Measurements from ENCODE around the gene PNMA1.
A peak's percentile ranks its signal among the peaks of the same experiment; 100 is the strongest.

The PNMA1 gene

DNA sequence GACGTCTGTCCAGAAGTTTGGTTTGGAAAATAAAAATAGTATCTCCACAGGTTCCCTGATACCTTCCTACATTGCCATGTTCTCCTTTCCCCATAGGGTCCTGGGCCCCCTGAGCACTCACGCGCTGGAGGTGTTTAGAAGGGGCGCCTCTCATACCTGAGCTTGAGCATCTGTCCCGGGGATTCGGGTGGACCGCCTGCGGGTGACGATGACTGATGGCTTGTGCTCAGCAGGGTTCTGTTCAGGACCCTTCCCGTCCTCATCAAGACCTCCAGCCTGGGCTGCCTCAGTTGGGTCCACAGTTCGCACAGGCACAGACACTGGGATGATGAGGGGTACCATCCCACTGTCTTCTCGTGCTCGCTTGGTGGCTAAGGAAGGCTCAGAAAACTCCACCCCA, 22.7 kb upstream of the PNMA1 start:
- DNase-seq (ENCODE audit: low read depth): no peak

DNA sequence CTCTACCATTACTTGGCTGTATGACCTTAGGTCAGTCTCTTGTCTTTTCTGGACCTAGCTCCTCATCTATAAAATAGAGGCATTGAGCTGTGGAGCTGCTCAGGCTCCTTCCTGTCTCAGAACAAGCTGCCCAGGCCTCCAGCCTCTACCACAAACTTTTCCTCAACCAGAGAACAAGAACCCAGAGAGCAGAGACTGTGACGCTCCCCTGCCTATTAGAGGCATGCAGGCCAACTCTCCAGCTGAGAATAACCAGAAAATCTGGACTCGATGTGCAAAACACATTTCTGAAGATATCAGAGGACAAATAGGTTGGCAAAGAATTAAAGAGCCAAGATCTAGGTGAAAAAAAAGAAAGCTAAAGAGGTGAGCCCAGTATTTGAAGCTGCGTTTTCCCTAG, 17.8 kb upstream of the PNMA1 start:
- DNase-seq (ENCODE audit: low read depth): no peak

DNA sequence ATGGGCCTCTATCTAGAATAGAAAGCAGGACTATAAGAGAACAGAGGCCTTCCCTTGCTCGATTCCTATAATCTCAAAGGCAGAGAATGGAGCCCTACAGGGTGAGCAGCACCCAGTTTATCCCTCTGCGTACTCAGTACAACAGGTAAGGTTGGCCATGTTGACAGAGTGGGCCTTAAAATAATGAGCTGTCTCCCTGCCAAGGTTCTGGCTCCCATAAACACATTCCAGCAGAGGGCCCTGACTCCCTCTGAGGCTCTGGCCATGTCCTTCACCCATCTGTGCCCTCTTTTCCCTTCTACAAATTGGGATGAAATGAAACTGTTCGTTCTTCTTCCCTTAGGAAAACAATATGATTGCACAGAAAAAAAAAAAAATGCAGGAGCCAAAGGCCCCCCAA, 16.9 kb upstream of the PNMA1 start:
- DNase-seq (ENCODE audit: low read depth): no peak

DNA sequence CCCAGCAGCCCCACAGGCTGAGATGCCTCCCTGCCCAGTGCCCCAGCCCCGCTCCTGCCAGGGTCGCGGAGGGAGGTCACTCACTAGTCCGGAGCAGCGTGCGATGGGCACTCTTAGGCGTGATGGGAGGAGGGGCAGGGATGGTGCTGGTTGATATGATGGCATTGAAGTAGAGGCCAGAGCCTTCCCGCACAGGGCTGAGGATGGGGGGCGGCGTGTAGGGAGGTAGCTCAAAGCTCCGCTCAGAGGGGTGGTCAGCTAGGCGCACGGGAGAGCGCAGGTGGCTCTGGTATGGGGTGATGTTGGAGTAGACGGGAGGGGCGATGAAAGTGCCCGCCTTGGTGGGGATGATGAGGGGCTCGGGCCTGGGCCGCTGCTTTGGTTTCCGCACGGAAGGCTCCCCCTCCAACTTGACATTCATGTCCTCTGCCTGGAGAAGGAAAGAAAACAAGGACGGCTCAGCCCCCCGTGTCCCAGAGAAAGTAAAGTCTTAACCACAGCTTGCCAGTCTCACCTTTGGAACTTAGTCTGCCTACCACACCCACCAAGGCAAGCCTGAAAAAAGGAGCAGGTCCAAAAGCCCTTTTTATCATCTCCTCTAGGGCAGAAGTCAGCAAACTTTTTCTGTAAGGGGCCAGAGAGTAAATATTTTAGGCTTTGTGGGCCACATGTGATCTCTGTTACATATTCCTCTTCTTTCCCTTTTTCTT, 15.5 kb upstream of the PNMA1 start:
- DNase-seq (ENCODE audit: low read depth): no peak

DNA sequence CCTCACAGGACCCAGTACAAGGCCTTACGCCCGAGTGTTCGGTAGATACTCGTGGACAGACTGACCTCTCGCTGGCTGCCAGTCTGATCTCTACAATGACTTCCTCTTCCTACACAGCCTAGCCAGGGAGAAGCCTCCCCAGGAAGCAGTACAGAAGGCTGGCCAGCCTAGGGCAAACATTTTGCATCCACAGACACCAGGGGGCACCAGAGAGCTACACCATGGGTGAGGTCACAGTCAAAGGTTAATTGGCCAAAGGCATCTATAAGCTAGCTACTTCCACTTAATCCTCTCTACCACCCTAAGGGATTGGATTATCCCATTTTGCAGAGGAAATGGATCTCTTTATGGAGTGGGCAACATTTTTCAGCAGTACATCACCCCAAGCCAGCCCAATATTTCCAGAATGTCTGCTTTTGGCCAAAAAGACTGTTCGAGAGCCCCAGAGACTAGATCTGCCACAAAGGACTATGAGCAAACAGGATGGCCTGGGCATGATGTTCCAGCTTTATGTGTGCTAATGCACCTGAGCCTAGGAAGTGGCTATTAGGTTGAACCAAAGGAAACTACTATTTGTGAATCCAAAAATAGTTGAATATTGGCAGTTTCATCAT, 14.6 kb upstream of the PNMA1 start:
- peak; percentile 94 for DNase-seq (ENCODE audit: low read depth)

DNA sequence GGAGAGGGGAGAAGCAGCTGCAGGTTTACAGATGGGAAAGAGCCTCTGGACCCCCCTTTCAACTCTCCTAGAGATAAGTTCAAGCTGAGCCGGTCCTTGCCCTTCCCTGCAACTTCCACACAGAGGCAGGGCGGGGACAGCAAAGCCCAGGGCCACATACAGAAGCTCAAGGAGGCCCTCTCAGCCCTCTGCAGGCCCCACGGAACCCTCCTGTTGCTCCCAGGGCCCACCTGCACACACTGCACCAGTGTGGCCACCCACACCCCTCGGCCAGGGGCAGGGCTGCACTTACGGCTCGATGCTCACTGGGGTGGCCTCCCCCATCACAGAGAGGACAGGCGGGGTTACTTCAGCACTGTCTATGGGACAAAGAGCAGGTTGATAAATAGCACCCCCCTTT, 13.0 kb upstream of the PNMA1 start:
- no peak for DNase-seq (ENCODE audit: low read depth)

DNA sequence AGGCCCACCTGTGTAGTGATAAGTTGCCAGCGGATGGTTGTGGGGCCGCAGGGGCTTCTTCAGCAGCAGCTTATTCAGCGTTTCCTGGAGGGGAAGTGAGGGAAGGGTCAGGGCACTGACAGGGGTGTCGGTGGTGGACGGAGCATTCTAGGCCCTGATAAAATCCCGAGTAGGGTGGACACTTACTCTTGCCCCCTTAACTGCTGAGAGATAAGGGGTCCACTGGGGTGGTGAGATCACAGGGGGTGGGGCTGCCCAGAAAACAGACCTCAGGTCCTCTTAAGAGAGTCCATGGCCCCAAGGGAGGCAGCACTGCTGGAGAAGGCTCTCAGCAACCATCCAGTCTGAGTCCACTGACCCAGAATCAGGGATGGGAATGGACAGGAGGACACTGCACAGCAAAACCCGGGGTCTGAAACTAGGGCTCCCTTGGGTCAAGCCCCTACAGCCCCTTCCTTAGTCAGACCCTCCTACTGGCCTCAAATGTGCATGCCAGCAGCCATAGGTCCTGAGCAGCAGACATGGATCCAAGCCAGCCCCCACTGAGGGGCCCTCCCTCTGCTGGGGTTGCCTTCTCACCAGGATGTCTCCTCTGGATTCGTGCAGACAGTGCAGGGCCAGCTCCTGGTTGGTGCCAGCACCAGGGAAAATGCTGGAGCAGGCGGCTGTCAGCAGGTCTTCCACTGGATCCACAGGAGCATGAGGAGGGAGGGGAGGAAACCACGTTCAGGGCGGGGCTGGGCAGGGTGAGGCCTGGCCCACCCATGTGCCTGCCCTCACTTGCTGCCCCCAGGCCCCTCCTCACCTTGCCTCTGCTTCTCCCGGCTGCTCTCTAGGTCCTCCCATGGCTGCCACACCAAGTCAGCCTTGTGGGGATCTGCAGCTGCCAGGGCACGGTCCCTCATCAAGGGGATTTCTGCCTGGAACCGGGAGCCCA, 12.1 kb upstream of the PNMA1 start:
- no peak for DNase-seq (ENCODE audit: low read depth)

DNA sequence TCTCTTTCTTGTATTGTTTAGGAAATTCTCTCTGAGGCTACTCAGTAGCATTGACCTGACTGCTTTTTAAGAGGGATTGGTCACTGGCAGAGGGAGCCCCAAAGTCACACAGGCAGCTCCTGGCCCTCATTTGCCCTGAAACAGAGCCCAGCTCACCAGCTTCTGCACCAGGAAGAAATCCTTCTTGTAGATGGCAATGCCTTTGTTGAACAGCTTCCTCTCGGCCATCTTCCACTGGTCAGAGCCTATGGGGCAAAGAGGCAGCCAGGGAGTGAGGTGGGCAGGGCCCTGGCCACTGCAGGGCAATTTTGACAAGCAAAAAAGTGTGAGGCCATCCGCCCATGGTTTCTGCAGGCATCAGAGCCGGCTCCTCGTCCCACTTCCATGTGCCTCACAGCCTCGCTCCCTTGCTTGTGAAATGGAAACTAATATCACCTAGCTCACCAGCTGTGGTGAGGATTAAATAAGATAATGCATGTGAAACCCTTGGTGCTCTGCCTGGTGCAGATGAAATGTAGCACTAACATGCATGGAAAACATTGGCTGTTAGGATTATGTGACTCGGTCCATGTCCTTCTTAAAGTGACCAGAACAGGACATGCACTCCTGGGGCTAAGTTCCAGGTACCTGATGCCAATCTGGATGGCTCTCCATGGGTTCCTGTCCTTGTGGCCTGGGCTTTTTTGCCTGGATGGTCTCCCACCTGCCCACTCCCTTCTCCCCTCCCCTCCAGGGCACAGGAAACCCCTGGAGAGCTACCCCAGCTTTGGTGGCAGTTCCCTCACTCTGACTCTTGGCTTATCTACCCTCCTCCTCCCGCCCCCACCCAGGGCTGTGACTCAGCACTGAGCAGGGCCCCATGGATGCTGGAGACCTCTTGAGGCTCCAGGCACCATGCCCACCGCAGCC, 11.2 kb upstream of the PNMA1 start:
- no peak for DNase-seq (ENCODE audit: low read depth)

DNA sequence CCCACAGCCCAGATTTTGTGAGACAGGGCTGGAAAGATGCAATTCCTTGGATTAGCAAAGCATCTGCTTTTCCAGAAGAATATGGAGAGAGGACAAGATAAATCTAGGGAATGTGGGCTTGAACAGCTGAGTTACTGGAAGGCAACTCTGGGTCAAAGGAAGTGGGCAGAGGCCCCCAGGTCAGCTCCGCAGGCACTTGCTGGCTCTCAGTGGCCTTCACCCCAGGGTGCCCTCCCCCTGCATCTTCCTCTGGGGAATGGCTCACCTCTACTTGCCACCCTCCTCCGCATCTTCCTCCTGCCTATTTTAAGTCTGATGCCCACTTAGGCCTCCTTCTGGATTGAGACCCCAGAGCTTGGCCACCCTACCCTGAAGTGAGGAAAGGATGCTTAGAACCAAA, 10.5 kb upstream of the PNMA1 start:
- DNase-seq (ENCODE audit: low read depth): no peak

DNA sequence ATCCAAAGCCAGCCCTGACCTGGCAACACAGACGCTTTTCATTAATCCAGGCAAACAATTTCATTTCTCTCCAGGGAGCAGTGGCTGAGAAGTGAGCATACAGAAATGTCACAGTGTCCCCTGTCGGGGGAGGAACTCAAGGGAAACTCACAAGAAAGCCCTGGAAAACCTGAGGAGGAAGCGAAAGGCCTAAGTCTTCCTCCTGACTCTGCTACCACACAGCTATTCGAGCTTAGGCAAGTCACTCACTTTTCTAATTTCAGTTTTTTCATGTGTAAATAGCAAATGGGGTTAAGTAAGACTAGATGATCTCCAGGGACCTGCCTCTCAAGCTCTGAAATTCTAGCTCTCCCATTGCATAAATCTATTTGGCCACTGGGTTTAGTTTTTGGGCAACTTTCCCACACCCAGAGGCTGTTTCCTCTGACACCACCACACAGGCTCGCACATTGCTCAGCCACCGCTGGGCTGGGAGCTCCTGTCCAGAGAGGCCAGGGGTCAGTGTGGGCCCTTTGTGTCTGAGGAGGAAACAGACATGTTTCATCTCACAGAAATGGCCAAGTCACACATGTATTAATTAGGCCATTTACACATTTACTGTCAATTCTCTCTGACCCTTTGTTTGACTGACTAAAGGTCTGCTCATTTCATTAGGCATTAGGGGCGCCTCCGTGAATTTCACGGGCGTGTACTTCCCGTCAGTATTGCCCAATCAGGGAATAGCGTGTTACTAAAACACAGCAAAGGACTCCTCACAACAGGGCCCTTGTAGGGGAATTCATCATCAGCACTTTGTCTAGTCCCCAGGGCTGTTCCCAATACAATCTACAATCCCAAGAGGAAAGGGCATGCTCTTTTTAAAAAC, 9.8 kb upstream of the PNMA1 start:
- DNase-seq (ENCODE audit: low read depth): no peak

DNA sequence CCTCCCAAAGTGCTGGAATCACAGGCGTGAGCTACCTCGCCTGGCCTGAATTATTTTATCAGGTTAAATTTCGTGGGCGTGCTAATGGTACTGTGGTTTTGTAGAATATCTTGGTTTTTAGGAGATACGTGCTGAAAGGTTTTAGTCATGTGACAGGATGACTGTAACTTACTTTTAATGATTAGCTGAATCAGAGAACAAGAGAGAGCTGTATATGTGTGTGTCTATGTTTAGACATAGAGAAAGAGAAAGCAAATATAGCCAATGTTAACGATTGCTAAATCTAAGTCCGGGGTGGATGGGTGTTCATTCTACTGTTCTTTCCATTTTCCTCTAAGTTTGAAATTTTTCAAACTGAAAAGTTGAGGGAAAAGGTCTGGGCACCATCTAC, 9.2 kb upstream of the PNMA1 start:
- no peak for DNase-seq (ENCODE audit: low read depth)

DNA sequence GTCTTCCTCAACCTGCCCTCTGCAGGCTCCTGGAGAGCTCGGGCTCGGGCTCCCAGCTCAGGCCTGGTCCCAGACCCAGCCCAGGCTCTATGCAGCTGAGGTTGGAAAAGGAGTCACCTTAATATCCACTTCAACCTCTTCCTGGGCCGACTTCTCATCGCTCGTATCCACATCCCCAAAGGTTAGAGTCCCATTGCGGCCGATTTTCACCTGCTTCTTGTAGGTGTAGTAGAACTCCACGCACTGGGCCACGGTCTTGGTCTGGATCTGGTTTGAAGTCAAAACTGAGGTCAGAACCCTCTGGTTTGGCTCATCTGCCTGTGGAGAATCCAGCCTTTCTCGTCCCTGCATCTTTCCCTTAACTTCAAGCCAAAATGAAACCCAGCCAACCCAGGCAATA, 8.4 kb upstream of the PNMA1 start:
- DNase-seq (ENCODE audit: low read depth): no peak

DNA sequence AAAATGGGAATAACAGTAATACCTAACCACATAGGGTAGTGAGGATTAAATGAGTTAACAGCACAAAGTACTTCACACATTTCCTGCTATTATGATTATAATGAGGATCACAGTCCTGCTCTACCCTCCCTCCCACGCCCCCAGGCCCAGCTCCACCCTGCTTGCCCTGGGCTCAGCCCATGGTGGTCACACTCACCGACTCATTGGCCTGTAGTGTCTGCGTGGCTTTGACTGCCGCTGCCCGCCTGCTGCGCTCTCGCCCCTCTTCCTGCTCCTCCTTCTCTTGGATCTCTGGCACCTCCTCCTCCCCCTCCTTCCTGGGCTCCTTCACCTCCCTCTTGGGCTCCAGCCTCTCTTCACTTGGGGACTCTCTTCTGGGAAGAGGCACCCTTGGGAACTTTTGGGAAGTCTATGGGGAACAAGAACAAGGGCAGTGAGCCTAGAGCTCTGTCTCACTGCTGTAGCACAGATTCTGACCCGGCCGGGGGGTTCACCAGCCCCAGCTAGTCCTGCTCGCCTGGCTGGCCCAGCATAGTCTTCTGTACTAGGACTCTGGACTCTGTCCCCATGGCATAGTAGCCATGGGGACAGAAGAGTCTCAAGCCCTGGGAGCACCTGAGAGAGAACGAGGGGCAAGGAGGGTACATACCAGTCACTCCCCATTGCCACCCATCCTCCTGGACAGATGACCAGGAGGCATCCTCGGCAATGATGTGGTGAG, 7.1 kb upstream of the PNMA1 start:
- no peak for DNase-seq (ENCODE audit: low read depth)

DNA sequence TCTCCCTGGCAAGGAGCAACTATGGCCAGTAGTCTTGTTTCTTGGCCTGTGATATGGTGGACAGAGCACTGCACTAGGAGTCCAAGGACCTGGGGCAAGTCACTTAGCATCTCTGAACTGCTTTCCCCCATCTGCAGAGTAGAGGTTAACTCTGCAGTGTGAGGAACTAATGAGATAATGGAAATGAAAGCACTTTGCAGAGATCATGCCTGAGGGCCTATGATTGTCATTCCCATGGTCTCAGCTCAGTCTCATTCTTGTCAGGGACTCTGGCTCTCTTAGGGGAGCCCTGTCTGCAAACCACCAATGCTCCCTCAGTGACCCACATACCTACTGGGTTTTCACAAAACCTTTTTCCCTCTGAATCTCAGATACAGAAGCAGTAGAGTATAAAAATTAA, 6.5 kb upstream of the PNMA1 start:
- no peak for DNase-seq (ENCODE audit: low read depth)

DNA sequence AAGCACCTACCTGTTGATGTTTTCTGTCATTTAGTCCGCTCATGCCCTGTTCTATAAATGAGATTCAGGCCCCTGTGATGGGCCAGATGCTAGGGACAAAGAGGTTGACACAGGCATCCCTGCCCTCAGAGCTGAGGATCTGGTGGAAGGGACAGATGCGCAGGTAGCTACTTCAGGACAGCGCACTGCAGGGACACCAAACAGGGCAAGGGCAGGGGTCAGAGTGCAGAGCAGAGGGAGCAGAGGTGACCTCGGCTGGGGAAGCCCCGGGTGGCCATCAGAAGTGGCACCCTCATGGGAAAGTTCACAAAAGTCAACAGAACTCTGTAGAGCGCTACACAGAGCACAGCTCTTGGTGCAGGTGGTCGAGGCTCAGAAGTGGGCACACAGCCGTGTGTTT, 5.6 kb upstream of the PNMA1 start:
- DNase-seq (ENCODE audit: low read depth): no peak

DNA sequence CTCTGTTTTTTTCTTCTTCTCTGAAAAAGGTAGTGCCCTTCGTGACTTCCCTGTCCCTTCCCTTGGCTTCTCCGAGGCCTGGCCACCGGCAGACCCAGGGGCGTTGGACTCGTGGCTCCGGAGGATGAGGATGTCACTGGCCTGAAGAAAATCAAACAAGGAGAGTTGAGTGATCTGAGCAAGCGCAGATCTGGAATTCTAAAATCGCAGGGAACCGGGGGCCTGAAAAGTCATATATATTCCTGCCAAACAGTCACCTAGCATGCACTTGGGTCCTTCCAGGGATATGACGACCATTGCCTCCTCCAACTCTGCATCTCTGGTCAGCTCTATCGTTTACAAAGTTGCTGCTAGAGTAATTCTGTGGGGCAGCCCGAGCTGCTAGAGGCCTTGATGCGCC, 5.2 kb upstream of the PNMA1 start:
- no peak for DNase-seq (ENCODE audit: low read depth)

DNA sequence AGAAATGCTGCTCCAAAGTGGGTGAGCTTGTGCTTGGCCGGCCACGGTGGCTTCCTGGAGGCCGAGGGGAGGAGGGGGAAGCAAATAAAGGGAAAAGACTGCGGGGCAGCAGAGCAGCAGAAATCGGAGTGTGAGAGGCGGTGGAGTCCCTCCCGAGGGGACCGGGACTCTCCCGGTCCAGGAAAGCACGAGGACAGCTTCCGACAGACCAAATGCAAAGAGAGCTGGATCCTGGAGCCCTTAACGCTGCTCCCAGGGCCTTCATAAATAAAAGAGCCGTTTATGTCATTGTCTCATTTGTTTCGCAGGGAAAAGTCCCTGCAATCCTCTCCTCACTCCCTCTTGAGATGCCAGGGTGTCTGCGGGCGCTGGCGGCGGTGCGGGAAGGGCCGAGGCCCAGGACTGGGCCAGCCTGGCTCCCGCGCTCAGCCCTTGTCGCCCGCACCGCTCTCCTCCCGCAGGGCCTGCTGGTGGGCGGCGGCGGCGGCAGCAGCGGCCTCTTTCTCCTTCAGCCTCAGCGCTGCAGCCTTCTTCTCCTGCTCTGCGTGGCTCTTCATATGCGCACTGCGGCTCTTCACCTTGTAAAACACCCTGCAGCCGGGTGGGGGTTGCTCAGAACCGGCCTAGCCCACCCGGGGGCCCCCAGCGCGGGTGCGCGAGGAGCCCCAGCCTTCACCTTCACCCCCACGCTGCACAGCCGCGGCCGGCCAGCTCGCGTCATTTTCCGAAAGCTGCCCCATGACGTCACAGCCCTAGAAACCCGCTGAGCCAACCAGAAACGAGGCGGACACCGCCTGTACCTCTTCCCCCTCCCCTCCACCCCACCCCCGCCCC, 4.5 kb upstream of the PNMA1 start:
- no peak for DNase-seq (ENCODE audit: low read depth)

DNA sequence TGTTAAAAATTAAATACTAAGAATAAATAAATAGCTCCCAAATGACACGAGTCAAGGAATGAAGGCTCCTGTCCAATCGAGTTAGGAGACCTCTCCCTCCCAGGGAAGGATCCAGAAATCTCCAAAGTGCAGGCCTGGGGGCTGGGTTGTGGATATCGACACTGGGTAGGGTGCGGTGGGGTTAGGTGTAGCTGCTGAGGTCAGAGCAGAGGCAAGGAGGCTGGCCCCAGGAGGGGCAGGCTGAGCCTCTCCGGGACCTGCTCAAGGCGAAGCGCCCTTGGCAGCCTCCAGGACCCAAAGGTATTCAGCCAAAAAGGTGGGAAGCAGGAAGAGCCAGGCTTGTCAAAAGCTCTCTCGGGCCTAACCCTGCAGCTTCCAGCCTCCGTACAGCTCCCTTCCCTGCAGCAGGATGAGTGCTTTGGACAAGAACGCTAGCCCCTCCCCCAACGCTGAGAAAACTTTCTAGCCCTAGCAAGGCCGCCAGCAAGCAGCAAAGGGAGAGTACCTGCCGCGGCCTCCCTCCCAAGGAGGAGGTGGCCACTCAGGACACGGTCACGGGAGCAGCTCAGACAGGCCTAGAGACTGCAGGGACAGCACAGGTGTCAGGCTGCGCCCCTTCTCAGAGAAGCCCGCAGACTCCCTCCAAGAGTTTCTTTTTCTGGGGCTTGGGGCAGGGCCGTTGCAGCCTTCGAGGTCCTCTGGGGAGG, 3.7 kb upstream of the PNMA1 start:
- DNase-seq (ENCODE audit: low read depth): no peak

DNA sequence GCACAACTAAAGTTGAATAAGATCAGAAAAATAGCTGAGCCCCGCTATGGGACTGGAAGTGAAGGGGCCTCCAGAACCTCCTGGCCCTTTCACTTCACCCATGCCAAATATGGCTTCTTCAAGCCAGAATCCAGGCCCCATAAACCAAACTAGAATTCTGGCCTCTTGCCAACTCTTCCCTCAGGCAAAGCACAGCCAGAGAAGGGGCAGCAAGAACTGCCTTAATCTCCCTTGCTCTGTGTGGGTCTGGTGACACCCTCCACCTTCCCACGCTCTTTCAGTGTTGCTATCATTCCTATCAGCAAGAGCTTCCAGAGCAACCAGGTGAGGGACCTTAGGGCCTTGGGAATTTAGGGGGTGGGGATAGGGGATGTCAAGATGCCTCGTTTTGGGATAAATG, 3.1 kb upstream of the PNMA1 start:
- no peak for DNase-seq (ENCODE audit: low read depth)
